Cardiac fibroblast (primary cell): ENCODE results near the gene HOXB1.

ENCODE experiments used
- DNase-seq, 2 donors: peaks; one replicate each; pipeline versions ENCODE4 v3.0.0 to v3.0.0-alpha.2; 2010; ENCODE audit warnings: low read depth in 2 of 2
- H3K4me3 ChIP-seq, 2 donors: replicated peaks in 1 of 2; 1 replicate in 1 of 2; 2 replicates in 1 of 2; pipeline ENCODE4 v1.5.1; 2011; ENCODE audit warnings: low read depth in 2 of 2, low read length in 2 of 2, mild to moderate bottlenecking in 2 of 2, moderate library complexity in 1 of 2
- TF ChIP-seq, protein P1 (sequence below): IDR thresholded peaks from one replicate; pipeline ENCODE4 v1.5.1; 2011; ENCODE audit warnings: low read depth, mild to moderate bottlenecking, low read length, inconsistent platforms

HOXB1 gene

DNA sequence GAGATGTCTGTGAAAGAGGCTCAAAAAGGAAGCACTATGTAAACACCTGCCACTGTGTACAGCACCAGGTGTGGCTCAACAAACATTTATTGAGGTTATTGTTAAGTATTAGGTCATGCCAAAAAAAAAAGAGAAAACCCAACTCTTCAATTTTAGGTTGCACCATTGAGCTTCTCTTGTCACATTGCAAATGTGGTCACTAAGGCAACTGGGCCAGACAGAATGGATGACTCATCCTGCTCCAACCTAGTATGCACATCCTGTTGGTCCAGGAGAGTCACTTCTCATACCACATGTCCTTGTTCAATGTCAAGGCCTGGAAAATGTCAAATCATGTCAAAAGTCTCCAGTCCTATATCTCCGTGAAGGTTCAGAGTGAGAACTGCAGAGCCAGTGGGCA is 25.0 kb downstream of the HOXB1 start:
- H3K4me3 ChIP-seq: no peak overlapping the region
- TF ChIP-seq, protein P1, sequence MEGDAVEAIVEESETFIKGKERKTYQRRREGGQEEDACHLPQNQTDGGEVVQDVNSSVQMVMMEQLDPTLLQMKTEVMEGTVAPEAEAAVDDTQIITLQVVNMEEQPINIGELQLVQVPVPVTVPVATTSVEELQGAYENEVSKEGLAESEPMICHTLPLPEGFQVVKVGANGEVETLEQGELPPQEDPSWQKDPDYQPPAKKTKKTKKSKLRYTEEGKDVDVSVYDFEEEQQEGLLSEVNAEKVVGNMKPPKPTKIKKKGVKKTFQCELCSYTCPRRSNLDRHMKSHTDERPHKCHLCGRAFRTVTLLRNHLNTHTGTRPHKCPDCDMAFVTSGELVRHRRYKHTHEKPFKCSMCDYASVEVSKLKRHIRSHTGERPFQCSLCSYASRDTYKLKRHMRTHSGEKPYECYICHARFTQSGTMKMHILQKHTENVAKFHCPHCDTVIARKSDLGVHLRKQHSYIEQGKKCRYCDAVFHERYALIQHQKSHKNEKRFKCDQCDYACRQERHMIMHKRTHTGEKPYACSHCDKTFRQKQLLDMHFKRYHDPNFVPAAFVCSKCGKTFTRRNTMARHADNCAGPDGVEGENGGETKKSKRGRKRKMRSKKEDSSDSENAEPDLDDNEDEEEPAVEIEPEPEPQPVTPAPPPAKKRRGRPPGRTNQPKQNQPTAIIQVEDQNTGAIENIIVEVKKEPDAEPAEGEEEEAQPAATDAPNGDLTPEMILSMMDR: no peak
- peak; percentile 78 to 96 for DNase-seq

DNA sequence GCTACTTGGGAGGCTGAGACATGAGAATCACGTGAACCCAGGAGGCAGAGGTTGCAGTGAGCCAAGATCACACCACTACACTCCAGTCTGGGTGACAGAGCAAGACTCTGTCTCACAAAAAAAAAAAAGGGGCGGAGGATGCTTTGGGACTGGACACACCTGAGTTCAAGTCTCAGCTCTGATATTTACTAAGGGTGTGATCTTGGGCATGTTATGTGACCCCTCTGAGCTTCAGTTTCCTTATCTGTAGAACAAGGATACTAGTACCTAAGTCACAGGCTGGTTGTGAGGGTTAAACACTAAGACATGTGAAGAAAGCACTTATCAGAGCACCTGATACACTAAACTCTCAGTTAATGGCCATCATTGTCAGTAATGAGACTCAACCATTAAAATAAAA is 25.9 kb downstream of the HOXB1 start:
- TF ChIP-seq, protein P1: no peak
- no peak overlapping the region for H3K4me3 ChIP-seq
- DNase-seq: no peak

DNA sequence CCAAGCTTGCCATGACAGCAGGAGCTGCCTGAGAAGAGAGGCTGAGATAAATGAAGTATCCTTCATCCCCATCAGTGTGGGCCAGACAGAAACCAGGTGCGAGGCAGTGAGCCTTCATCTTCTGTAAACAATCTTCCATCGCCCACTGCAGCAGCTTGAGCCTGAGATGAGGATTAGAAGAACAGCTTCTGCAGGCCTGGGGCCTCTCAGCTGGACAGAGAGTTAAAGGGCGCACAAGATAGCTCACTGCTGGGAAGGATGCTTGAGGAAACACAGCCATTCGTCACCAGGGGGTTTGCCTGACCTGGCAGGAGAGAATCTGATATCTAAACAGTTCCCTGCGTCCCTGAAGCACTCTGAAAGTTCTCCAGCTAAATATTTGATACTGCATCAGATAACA is 27.1 kb downstream of the HOXB1 start:
- no peak overlapping the region for H3K4me3 ChIP-seq
- TF ChIP-seq, protein P1: no peak
- DNase-seq: no peak

DNA sequence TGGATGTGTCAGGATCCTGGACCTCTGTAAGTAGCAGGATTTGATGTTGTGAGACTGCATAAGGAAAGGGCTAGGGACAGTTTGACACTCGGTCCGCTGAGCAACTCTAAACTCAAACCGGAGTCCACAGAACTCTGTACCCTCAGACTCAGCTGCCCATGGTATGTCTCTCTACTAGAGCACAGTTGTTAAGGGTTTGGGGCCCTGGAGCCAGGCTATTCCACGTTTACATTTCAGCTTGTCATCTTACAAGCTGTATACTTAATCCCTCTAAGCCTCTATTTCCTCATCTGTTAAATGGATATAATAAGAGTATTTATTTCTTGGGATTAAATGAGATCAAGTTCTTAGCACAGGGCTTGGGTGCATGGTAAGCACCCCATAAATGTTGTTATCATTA is 27.9 kb downstream of the HOXB1 start:
- no peak for DNase-seq
- TF ChIP-seq, protein P1: no peak

DNA sequence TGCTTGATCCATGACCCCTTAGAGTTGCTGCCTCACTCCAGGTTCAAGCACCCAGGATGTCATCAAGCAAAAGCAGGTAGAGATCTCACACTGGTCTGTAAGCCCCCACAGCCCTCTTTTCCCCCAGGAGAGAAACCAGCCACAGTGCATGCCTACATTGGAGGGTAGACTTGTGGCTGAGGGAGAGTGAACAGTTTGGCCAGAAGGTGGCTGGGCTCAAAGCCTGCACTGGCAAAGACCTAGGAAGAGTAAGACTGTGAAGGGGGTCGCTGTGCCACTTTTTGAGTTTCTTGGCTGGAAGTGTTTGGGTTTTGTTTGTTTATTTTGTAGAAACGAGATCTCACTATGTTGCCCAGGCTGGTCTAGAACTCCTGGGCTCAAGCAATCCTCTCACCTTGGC is 28.5 kb downstream of the HOXB1 start:
- TF ChIP-seq, protein P1: no peak
- H3K4me3 ChIP-seq: no peak overlapping the region
- no peak for DNase-seq

More for the DNA sequence above, 27.9 kb downstream of the HOXB1 start:
- H3K4me3 ChIP-seq: no peak overlapping the region

DNA sequence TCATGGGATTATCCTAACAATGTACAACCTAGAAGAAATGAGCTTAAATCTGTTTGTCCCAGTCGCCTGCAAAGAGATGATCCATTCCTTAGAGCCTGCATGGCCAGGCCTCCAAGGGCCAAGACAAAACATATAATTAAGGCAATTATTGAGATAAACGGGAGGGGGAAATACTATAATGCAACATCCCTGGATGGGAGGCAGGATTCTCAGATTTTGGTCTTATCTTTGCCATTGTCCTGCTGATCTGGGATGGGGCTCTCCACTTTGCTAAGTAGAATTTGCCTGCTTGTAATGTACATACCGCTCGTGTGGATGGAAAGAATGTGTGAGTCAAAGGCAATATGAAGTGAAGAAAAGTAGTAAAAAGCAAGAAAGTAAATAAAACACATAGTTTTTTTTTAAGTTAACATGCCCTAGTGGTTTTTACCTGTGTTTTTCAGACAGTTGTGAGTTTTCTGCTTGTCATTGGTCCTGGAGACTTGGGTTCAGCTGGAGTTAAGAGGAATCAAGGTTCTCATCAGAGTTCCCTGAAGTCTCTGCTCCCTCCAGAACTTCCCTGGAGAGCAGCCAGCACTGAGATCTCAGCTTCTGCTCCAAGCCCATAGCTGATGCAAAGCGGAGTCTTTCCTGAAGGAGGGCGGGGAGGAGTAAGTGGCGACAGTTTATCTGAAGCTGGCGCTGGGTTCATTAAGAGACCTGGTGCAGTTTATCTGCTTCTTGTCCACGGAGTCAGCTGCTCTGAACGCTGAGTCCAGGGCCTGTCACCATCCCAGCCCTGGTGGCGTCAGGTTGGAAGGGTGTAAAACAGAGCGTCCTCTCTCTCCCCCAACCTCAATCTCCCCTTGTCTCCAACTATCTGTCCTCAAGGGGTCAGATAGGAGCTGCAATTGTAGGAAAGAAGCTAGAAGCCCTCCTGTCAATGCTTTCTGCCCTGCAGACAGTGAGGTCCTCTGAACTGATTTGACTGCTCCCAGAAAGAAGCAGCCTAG is 30.1 kb downstream of the HOXB1 start:
- H3K4me3 ChIP-seq: no peak overlapping the region
- peak; percentile 50 to 56 for DNase-seq
- TF ChIP-seq, protein P1: no peak
